Progenitor cell of endocrine pancreas (in vitro differentiated cells): Measurements from ENCODE around the gene HECTD4. TPM values are rescaled to one million over a fixed set of nuclear protein-coding genes. Genes with fewer than 3 reads are reported as not detected.

Experiments used
- DNase-seq: peaks from one replicate; pipeline ENCODE4 v3.0.0; 2021; ENCODE audit warnings: low spot score; ENCODE audit not compliant: unreplicated experiment
- H3K27ac Mint-ChIP-seq: 2 replicates; pipeline ENCODE4 v1.8.0; 2021; ENCODE audit warnings: mild to moderate bottlenecking, moderate library complexity, mixed read lengths
- H3K27me3 Mint-ChIP-seq: 2 replicates; pipeline ENCODE4 v1.8.0; 2021; ENCODE audit warnings: mixed read lengths
- H3K36me3 Mint-ChIP-seq: 2 replicates; pipeline ENCODE4 v1.8.0; 2022; ENCODE audit warnings: mixed read lengths; ENCODE audit not compliant: insufficient read depth
- H3K4me1 Mint-ChIP-seq: 2 replicates; pipeline ENCODE4 v1.8.0; 2021; ENCODE audit warnings: low read depth, mixed read lengths
- H3K4me3 Mint-ChIP-seq: 2 replicates; pipeline ENCODE4 v1.8.0; 2021; ENCODE audit warnings: low read depth, mild to moderate bottlenecking, moderate library complexity, mixed read lengths
- H3K9me3 Mint-ChIP-seq: 2 replicates; pipeline ENCODE4 v1.8.0; 2021; ENCODE audit warnings: low read depth, mixed read lengths
- total RNA-seq: library from RNA; stranded (reverse); gene quantifications from 2 replicates; pipeline ENCODE4 v1.2.1, GENCODE V29; 2021
- TF ChIP-seq, protein P1 (sequence below): fragments of 200-600 bp; sonication (generic); IDR thresholded peaks from one replicate; pipeline ENCODE4 v1.5.0; 2021; ENCODE audit warnings: antibody characterized with exemption, mild to moderate bottlenecking; ENCODE audit not compliant: unreplicated experiment

The HECTD4 gene
- total RNA-seq, 1 donor from 2014 or later = 86.7 TPM

DNA sequence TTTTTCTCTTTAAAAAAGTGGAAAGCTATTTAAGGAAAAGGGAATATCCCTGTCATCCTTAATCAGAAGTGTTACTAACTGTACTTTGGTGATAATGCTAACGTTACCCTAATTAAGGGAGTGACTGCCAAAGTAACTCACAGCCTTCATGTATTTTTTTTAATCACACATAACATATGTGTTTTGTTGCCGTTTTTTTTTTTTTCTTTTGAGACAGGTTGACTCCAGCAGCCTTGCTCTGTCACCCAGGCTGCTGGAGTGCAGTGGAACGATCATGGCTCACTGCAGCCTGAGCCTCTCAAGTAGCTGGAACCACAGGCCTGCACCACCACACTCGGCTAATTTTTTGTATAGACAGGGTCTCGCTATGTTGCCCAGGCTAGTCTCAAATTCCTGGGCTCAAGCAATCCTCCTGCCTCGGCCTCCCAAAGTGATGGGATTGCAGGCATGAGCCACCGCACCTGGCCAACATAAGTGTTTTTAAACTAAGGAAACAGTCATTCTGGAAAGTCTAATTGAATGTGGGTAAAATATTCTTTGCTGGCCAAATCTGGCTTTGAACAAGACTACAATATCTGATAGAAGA lies 56.5 kb downstream of the HECTD4 start:
- TF ChIP-seq, protein P1, sequence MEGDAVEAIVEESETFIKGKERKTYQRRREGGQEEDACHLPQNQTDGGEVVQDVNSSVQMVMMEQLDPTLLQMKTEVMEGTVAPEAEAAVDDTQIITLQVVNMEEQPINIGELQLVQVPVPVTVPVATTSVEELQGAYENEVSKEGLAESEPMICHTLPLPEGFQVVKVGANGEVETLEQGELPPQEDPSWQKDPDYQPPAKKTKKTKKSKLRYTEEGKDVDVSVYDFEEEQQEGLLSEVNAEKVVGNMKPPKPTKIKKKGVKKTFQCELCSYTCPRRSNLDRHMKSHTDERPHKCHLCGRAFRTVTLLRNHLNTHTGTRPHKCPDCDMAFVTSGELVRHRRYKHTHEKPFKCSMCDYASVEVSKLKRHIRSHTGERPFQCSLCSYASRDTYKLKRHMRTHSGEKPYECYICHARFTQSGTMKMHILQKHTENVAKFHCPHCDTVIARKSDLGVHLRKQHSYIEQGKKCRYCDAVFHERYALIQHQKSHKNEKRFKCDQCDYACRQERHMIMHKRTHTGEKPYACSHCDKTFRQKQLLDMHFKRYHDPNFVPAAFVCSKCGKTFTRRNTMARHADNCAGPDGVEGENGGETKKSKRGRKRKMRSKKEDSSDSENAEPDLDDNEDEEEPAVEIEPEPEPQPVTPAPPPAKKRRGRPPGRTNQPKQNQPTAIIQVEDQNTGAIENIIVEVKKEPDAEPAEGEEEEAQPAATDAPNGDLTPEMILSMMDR = no peak
- no peaks in the 10 kb centered on the region for H3K36me3 Mint-ChIP-seq

DNA sequence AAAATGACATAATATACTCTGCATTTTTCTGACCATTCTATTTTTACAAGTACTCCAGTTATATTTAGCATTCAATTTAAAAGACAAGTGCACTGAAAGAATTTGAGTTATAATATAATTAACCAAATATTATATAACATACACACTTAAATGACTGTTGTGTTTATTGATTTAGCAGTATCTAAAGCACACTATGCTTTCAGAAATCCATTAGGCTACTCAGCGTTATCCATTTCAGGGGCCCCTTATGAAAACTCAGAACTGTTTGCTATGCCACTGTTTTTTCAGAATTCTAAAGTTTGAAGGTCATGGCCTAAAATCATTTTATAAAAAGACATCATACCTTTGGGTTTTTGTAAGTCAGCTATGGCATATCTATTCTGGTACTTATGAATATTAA lies 57.1 kb downstream of the HECTD4 start:
- DNase-seq = no peak
- H3K4me1 Mint-ChIP-seq = peaks cover 22% of the 10 kb centered on the region
- TF ChIP-seq, protein P1 = no peak
- H3K9me3 Mint-ChIP-seq = no peaks in the 10 kb centered on the region
- no peaks in the 10 kb centered on the region for H3K36me3 Mint-ChIP-seq
- H3K4me3 Mint-ChIP-seq = no peak overlapping the region
- no peaks in the 10 kb centered on the region for H3K27me3 Mint-ChIP-seq
- H3K27ac Mint-ChIP-seq = no peak overlapping the region

More for the DNA sequence above, 56.5 kb downstream of the HECTD4 start:
- no peak overlapping the region for H3K27ac Mint-ChIP-seq
- H3K27me3 Mint-ChIP-seq = no peaks in the 10 kb centered on the region
- peaks cover 22% of the 10 kb centered on the region for H3K4me1 Mint-ChIP-seq
- no peaks in the 10 kb centered on the region for H3K9me3 Mint-ChIP-seq
- no peak overlapping the region for H3K4me3 Mint-ChIP-seq
- no peak for DNase-seq

DNA sequence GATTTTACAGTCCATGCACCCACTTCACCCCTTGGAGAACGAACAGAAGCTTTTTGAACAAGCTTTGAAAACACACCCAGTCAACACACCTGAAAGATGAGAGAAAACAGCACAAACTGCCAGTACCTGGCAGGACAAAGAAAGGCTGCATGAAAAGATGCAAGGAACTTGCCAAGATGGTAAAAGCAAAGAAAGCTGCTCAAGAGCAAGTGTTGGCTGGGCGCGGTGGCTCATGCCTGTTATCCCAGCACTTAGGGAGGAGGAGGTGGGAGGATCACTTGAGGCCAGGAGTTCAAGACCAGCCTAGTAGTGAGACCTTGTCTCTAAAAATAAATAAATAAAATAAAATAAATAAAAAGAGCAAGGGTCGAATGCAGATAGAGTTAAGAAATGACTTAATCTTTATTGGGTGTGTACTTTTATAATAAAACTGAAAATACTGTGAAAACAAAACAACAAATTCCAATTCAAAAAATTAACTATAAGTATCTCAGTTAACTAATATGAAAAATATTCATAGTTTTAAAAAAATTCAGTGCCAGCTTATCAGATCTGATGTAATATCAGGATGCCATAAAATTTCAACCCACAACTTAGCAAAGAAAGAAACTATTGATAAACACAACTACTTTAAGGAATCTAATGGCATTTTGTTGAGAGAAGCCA lies 59.2 kb downstream of the HECTD4 start:
- H3K4me3 Mint-ChIP-seq = no peak overlapping the region
- H3K9me3 Mint-ChIP-seq = no peaks in the 10 kb centered on the region
- TF ChIP-seq, protein P1 = no peak
- no peak overlapping the region for H3K27ac Mint-ChIP-seq
- no peaks in the 10 kb centered on the region for H3K27me3 Mint-ChIP-seq
- H3K36me3 Mint-ChIP-seq = no peaks in the 10 kb centered on the region
- H3K4me1 Mint-ChIP-seq = peaks cover 19% of the 10 kb centered on the region
- no peak for DNase-seq

DNA sequence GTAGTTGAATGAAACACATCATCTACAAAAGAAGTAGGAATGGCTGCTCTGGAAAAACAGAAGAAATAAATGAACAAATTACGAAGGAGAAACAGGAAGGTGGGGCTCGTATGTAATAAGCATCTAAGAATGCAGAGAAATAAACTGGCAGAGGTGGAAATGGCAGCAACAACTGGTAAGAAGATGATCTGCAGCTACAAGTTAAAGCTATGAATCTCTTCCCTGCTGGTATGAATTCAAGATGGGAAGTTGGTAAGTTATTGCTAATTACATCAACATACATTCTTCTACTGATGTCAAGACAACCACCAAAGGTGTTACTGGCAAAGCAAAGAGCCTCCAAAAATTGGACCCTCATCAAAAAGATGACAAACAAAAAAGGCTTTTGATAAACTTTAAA lies 59.8 kb downstream of the HECTD4 start:
- no peaks in the 10 kb centered on the region for H3K36me3 Mint-ChIP-seq
- H3K27ac Mint-ChIP-seq = no peak overlapping the region
- H3K9me3 Mint-ChIP-seq = no peaks in the 10 kb centered on the region
- TF ChIP-seq, protein P1 = no peak
- peaks cover 15% of the 10 kb centered on the region for H3K4me1 Mint-ChIP-seq
- H3K27me3 Mint-ChIP-seq = no peaks in the 10 kb centered on the region
- H3K4me3 Mint-ChIP-seq = no peak overlapping the region
- no peak for DNase-seq

DNA sequence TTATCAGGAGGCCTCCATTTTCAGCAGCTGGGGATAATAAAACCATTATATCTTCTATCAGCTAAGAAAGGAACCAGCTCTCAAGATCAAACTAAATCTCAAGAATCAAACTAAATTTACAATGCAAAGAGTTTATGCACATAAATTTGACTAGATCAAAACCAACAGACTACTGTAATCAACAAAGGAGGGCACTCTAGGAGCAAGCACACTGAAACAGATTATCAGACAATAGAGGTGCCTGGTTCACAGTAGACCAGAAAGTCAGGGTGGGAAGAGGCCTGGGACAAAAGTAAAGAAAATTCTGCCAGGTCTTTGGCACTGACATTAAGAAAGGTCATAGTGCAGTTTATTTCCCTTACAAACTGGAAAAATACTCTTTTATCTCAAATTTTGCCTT lies 61.0 kb downstream of the HECTD4 start:
- Mint-ChIP-seq H3K27me3 (no peaks in the 10 kb centered on the region), H3K9me3 (no peaks in the 10 kb centered on the region), H3K27ac (peak overlapping the region; percentile 24), H3K4me3 (no peak overlapping the region), H3K4me1 (peaks cover 15% of the 10 kb centered on the region), H3K36me3 (no peaks in the 10 kb centered on the region)
- no peak for DNase-seq
- TF ChIP-seq, protein P1 = no peak
